AG09319 (cell line): ENCODE results near the gene KCTD18.

Source experiments
- DNase-seq: peaks from one replicate; pipeline ENCODE4 v3.0.0-alpha.2; 2010; ENCODE audit warnings: low read depth; ENCODE audit errors: extremely low read depth
- TF ChIP-seq, protein P1 (sequence below): IDR thresholded peaks from 2 replicates; pipeline ENCODE4 v1.5.1; 2011; ENCODE audit warnings: low read depth, mild to moderate bottlenecking, inconsistent platforms, low read length, moderate library complexity

The KCTD18 gene

DNA sequence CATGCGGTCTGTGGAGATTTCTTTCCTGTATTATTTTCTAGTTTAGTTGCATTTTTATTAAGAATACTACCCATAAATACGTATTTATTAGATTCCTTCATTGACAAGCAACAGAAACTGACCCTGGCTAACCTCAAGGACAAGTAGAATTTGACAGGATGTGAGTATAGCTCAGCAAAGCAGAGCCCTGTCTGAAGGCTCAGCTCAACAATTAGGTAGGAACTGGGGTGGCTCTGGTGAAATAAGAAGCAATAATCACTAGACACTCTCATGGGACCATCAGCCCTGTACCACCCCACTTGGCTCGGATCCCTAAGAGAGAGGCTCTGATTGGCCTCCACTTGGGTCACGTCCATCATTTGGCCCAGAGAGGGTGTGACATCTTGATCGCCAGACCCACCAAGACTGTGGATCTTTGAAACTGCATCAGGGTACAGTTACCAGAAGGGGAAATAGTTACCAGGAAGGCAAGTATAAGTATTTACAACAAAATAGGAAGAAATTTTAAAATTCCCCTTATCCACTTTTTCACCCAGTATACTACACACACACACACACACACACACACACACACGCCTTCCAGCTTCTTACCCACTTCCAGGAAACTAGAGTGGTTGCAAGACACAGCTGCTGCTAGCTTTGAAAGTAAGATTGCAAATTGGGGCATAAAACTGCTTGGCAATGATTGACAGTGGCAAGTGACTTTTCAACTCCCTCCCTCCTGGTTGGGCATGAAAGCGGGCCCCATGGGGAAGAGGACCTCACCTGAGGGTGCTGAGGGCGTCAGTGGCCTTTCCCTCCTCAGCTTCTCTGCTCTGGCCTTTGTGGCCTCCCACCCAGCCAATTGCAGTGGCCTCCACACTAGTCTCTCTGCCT, 41.8 kb downstream of the KCTD18 start:
- TF ChIP-seq, protein P1, sequence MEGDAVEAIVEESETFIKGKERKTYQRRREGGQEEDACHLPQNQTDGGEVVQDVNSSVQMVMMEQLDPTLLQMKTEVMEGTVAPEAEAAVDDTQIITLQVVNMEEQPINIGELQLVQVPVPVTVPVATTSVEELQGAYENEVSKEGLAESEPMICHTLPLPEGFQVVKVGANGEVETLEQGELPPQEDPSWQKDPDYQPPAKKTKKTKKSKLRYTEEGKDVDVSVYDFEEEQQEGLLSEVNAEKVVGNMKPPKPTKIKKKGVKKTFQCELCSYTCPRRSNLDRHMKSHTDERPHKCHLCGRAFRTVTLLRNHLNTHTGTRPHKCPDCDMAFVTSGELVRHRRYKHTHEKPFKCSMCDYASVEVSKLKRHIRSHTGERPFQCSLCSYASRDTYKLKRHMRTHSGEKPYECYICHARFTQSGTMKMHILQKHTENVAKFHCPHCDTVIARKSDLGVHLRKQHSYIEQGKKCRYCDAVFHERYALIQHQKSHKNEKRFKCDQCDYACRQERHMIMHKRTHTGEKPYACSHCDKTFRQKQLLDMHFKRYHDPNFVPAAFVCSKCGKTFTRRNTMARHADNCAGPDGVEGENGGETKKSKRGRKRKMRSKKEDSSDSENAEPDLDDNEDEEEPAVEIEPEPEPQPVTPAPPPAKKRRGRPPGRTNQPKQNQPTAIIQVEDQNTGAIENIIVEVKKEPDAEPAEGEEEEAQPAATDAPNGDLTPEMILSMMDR = no peak
- DNase-seq = no peak

DNA sequence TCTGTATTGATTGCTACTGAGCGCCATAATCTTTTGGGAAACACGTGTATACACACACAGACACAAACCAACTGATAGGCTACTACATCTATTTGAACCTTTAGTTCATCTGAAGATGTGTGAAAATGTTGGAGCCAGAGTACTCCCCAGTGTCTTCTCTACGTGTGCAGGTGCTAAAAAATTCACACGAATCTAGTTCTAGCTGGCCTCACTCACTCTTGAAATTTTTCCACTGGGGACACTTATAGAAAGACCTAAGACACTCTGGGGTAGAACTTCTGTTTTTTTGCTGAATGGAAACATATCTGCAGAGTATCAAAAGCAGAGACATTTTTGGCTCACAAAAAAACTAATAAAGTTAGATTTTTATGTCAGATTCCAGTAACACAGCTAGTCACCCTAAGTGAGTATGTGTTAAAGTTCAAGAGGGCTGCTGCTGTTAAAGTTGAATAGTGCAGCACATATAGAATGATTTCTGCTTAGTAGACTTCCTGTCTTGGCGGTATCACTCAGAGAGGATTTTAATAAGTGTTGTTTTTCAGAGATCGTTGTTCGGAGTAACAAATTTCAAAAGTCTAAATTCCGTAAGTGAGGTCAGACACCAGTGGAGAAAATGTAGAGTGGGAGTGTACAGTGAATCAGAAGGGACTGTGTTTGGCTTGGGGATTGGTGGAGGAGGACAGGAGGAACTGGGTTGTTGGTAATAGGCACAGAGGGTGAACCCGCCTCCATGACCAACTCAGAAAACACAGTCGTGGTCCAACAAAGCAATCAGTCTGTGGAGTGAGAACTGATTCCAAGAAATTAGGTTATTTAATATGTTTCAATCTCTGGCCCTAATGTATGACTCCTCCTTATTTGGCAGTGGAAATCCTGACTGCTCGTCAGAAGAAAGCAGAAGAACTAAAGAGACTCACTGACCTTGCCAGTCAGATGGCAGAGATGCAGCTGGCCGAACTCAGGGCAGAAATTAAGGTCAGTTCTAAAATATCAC, 43.1 kb downstream of the KCTD18 start:
- peak; percentile 75 for DNase-seq
- TF ChIP-seq, protein P1 = no peak

DNA sequence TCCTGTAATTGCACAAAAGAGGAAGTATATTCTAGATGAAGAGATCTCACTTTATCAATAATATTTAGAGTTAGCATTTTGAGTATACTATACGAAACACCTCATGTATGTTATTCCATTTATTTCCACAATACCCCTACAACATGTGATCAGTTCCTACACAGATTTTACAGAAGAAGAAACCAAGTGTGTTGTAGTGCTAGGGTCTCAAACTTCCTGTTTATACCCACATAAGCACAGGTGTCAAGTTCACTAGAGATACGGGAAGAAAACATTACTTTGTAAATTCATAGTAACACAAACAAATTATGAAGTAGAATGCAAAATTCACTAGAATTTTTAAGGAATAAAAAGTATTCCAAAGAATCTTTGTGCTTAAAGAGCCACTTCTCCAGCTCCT, 46.4 kb downstream of the KCTD18 start:
- no peak for DNase-seq
- TF ChIP-seq, protein P1 = no peak

DNA sequence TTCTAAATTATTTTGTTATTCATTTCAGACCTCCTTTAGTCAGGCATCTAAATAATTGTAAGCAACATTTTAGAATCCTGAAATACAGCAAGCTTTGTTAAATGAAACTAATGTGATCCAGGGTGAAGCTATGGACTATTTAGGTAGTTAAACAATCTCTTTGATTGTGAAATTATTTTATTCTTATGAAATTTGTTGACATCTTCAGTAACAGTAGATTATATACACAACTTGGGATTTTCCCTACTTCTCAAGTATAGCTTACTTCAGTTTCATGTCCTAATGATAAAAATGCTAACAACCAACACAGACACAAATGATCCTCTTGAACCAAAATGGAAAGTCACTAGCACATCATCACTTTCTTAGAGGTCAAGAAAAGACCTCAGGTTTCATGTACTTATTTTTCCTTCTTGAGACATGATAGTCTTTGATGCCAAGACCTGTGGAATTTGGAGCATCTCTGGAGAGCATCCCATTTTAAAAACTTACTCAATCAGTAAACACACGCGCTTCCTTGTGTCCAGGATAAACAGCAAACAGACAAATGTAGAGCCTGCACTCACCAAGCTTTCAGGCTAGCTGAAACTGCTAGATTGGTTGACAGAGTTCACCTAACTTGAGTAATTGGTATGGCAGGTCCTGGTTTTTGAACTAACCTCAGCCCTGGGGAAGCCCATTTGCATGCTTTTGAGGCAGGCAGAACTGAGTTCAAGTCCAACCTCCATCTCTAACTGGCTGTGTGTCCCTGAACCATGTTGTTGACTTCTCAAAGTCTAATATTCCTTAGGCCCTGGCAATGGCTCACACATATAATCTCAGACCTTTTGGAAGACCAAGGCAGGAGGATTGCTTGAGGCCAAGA, 47.8 kb downstream of the KCTD18 start:
- TF ChIP-seq, protein P1 = no peak
- DNase-seq = no peak

DNA sequence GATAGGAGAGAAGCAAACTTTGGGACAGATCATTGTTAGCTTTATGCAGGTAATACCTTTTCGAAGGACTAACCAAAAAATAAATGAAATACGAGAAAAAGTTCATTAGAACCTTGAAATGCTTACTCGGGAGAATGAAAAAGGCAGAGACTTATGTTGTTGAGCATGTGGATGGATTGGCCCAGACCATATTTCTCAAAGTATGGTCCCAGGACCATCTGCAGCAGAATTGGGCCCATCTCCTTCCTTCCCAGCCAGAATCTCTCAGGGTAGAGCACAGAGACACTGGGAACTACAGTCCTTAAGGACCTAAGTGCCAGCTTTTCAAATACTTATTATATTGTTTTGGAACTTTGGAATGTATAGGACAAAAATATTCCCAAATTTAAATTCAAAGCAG, 50.8 kb downstream of the KCTD18 start:
- TF ChIP-seq, protein P1 = no peak
- DNase-seq = no peak

DNA sequence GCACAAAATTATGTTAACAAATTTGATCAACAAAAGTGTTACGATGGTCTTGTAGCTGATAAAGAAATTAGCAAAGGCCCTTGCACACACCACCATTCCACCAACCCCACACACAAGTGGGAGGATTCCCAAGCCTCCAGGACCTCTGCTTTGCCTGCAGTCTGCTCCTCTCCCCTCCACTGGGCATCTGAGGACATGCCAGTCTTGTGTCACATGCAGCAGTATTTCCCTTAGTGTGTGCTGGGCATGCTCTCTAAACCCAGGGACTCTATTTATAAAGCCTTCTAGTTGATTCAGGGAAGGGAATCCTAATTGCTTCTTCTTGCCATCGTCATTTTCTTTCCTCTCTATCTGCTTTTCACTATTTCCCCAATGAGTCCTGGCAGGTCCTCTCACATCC, 53.3 kb downstream of the KCTD18 start:
- TF ChIP-seq, protein P1 = no peak
- no peak for DNase-seq
